Fibroblast of villous mesenchyme (primary cell): Measurements from ENCODE around the gene IPO11. TPM values are rescaled to one million over a fixed set of nuclear protein-coding genes. Genes with fewer than 3 reads are reported as not detected.

ENCODE experiments used
- DNase-seq: peaks from one replicate; pipeline ENCODE4 v3.0.0-alpha.2; 2010; ENCODE audit warnings: low read depth
- H3K4me3 ChIP-seq: 2 replicates; pipeline ENCODE4 v1.5.1; 2011; ENCODE audit warnings: low read depth, mild to moderate bottlenecking, low read length
- total RNA-seq: library from RNA; depleted of rRNA; stranded (reverse); fragments of >200 nt; gene quantifications from 2 replicates; pipeline ENCODE4 v1.2.3, GENCODE V29; 2012
- TF ChIP-seq, protein P1 (sequence below): IDR thresholded peaks from 2 replicates; pipeline ENCODE4 v1.5.1; 2012; ENCODE audit warnings: low read depth, mild to moderate bottlenecking, low read length; ENCODE audit not compliant: insufficient read depth

IPO11 gene
- total RNA-seq, 1 donor: 34.5 TPM

DNA sequence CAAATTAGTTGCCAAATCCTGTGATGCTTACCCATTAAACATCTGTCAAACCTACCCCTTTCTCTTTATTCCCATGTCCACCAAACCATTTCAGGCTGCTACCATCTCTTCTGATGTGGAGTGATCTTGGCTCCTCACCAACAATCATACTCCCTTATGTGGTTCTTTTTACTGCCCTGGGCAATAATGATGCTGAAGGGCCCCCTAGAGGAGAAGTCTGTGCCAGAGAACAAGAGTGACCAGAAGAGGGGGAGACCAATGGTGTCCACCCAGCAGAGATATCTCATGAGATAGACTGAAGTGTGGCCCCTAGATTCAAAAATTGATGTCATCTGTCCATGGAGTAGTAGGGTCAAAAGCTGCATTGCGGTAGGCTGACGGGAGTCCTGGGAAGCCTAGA, 176.9 kb downstream of the IPO11 start:
- H3K4me3 ChIP-seq: no peak overlapping the region
- no peak for DNase-seq
- TF ChIP-seq, protein P1, sequence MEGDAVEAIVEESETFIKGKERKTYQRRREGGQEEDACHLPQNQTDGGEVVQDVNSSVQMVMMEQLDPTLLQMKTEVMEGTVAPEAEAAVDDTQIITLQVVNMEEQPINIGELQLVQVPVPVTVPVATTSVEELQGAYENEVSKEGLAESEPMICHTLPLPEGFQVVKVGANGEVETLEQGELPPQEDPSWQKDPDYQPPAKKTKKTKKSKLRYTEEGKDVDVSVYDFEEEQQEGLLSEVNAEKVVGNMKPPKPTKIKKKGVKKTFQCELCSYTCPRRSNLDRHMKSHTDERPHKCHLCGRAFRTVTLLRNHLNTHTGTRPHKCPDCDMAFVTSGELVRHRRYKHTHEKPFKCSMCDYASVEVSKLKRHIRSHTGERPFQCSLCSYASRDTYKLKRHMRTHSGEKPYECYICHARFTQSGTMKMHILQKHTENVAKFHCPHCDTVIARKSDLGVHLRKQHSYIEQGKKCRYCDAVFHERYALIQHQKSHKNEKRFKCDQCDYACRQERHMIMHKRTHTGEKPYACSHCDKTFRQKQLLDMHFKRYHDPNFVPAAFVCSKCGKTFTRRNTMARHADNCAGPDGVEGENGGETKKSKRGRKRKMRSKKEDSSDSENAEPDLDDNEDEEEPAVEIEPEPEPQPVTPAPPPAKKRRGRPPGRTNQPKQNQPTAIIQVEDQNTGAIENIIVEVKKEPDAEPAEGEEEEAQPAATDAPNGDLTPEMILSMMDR: no peak

GRCh38 chr5:62590387-62590786, 177.8 kb downstream of the IPO11 start:
- TF ChIP-seq, protein P1: no peak

GRCh38 chr5:62592558-62592957, 180.0 kb downstream of the IPO11 start:
- DNase-seq: no peak
- TF ChIP-seq, protein P1: no peak
- no peak overlapping the region for H3K4me3 ChIP-seq

More at GRCh38 chr5:62590387-62590786, 177.8 kb downstream of the IPO11 start:
- DNase-seq: no peak
- H3K4me3 ChIP-seq: no peak overlapping the region

- no peak overlapping the region for H3K4me3 ChIP-seq
- TF ChIP-seq, protein P1: no peak
- peak; percentile 45 for DNase-seq
Measured at GRCh38 chr5:62593331-62593730, 180.8 kb downstream of the IPO11 start.

- DNase-seq: no peak
- TF ChIP-seq, protein P1: no peak
- no peak overlapping the region for H3K4me3 ChIP-seq
Measured at GRCh38 chr5:62594364-62594984, 181.9 kb downstream of the IPO11 start.

GRCh38 chr5:62596096-62596495, 183.5 kb downstream of the IPO11 start:
- TF ChIP-seq, protein P1: no peak
- DNase-seq: peak; percentile 55

GRCh38 chr5:62596691-62597090, 184.1 kb downstream of the IPO11 start:
- H3K4me3 ChIP-seq: no peak overlapping the region
- DNase-seq: peak; percentile 13

More at GRCh38 chr5:62596096-62596495, 183.5 kb downstream of the IPO11 start:
- no peak overlapping the region for H3K4me3 ChIP-seq

More at GRCh38 chr5:62596691-62597090, 184.1 kb downstream of the IPO11 start:
- TF ChIP-seq, protein P1: no peak
